Neural cell (in vitro differentiated cells): ENCODE data around the gene MSI2. TPM values are rescaled to one million over a fixed set of nuclear protein-coding genes. Genes with fewer than 3 reads are reported as not detected.

Source experiments
- H2AFZ ChIP-seq: fragments of 200-600, 300-800 bp; sonication (generic), shearing (Covaris generic); 2 replicates; pipeline ENCODE4 v1.6.0; 2014; ENCODE audit warnings: low read depth, mild to moderate bottlenecking, antibody characterized with exemption, low read length, moderate library complexity
- H3F3A ChIP-seq: fragments of 200-600 bp; shearing (Covaris generic); 2 replicates; pipeline ENCODE4 v1.6.1; 2016; ENCODE audit warnings: mild to moderate bottlenecking, moderate library complexity, mixed read lengths, antibody characterized with exemption, low read length; ENCODE audit not compliant: insufficient read depth, poor library complexity, severe bottlenecking
- H3K27ac ChIP-seq: fragments of 200-600, 300-800 bp; sonication (generic), shearing (Covaris generic); 2 replicates; pipeline ENCODE4 v1.5.1; 2014; ENCODE audit warnings: mild to moderate bottlenecking, low read length, moderate library complexity
- H3K27me3 ChIP-seq: fragments of 300-800, 200-600 bp; sonication (generic), shearing (Covaris generic); 2 replicates; pipeline ENCODE4 v1.6.0; 2014; ENCODE audit warnings: mild to moderate bottlenecking, low read depth, low read length, moderate library complexity; ENCODE audit not compliant: insufficient read depth
- H3K36me3 ChIP-seq: fragments of 300-800, 200-600 bp; sonication (generic), shearing (Covaris generic); 2 replicates; pipeline ENCODE4 v1.5.1; 2014; ENCODE audit warnings: mild to moderate bottlenecking, antibody characterized with exemption, low read length, moderate library complexity; ENCODE audit not compliant: insufficient read depth
- H3K4me2 ChIP-seq: fragments of 300-800, 200-600 bp; sonication (generic), shearing (Covaris generic); 2 replicates; pipeline ENCODE4 v1.6.0; 2014; ENCODE audit warnings: mild to moderate bottlenecking, low read length
- H3K4me3 ChIP-seq: fragments of 300-800, 200-600 bp; sonication (generic), shearing (Covaris generic); 2 replicates; pipeline ENCODE4 v1.5.1; 2014; ENCODE audit warnings: mild to moderate bottlenecking, low read length, moderate library complexity
- H3K79me2 ChIP-seq: fragments of 200-600 bp; shearing (Covaris generic); replicated peaks from 2 replicates; pipeline ENCODE4 v1.6.0; 2014; ENCODE audit warnings: mild to moderate bottlenecking, low read length, moderate library complexity; ENCODE audit not compliant: insufficient read depth
- H3K9ac ChIP-seq: fragments of 300-800, 200-600 bp; sonication (generic), shearing (Covaris generic); 2 replicates; pipeline ENCODE4 v1.6.1; 2016; ENCODE audit warnings: mild to moderate bottlenecking, low read length, mixed read lengths
- H3K9me2 ChIP-seq: fragments of 200-600 bp; shearing (Covaris generic); 2 replicates; pipeline ENCODE4 v1.6.1; 2016; ENCODE audit warnings: mild to moderate bottlenecking, low read length, mixed read lengths; ENCODE audit not compliant: insufficient read depth
- H3K9me3 ChIP-seq: fragments of 200-600, 300-800 bp; sonication (generic), shearing (Covaris generic); 2 replicates; pipeline ENCODE4 v1.6.1; 2016; ENCODE audit warnings: mild to moderate bottlenecking, mixed run types, low read length, moderate library complexity, mixed read lengths
- H4K20me1 ChIP-seq: fragments of 200-600 bp; shearing (Covaris generic); 2 replicates; pipeline ENCODE4 v1.6.1; 2016; ENCODE audit warnings: mild to moderate bottlenecking, mixed run types; ENCODE audit not compliant: insufficient read depth
- CTCF ChIP-seq: fragments of 450-650 bp; IDR thresholded peaks from 2 replicates; pipeline ENCODE4 v1.5.1; 2014; ENCODE audit warnings: antibody characterized with exemption, mild to moderate bottlenecking, moderate library complexity; ENCODE audit not compliant: poor library complexity, severe bottlenecking
- EP300 ChIP-seq: fragments of 450-650 bp; conservative IDR thresholded peaks from 2 replicates; pipeline ENCODE4 v1.6.1; 2014; ENCODE audit warnings: antibody characterized with exemption, mild to moderate bottlenecking, moderate library complexity; ENCODE audit not compliant: poor library complexity, severe bottlenecking
- EZH2 ChIP-seq: fragments of 200-600, 300-800 bp; shearing (Covaris generic), sonication (generic); IDR thresholded peaks from 2 replicates; pipeline ENCODE4 v1.6.1; 2014; ENCODE audit warnings: antibody characterized with exemption, low read length, borderline replicate concordance, mild to moderate bottlenecking; ENCODE audit not compliant: insufficient read depth, poor library complexity, severe bottlenecking
- MXI1 ChIP-seq: fragments of 450-650 bp; conservative IDR thresholded peaks from 2 replicates; pipeline ENCODE4 v1.6.1; 2014; ENCODE audit warnings: antibody characterized with exemption, mild to moderate bottlenecking; ENCODE audit not compliant: poor library complexity, severe bottlenecking
- POLR2AphosphoS5 ChIP-seq: IDR thresholded peaks from 2 replicates; pipeline ENCODE4 v1.6.1; 2012
- RAD21 ChIP-seq: fragments of 450-650 bp; conservative IDR thresholded peaks from 2 replicates; pipeline ENCODE4 v1.6.1; 2014; ENCODE audit warnings: antibody characterized with exemption, mild to moderate bottlenecking, moderate library complexity
- SMC3 ChIP-seq: fragments of 450-650 bp; conservative IDR thresholded peaks from 2 replicates; pipeline ENCODE4 v1.6.1; 2014; ENCODE audit warnings: antibody characterized with exemption, mild to moderate bottlenecking, moderate library complexity; ENCODE audit not compliant: poor library complexity
- TAF1 ChIP-seq: IDR thresholded peaks from 2 replicates; pipeline ENCODE4 v1.6.1; 2012; ENCODE audit warnings: low read depth
- polyA plus RNA-seq: library from polyadenylated mRNA; depleted of rRNA; stranded (reverse); fragments of >200 nt; gene quantifications from 2 replicates; pipeline ENCODE4 v1.2.3, GENCODE V29; 2014
- TF ChIP-seq, protein P1 (sequence below): IDR thresholded peaks from 2 replicates; pipeline ENCODE4 v1.6.1; 2012; ENCODE audit warnings: borderline replicate concordance

Gene MSI2
- polyA plus RNA-seq, 1 donor from 2014 or later: 61.4 TPM

DNA sequence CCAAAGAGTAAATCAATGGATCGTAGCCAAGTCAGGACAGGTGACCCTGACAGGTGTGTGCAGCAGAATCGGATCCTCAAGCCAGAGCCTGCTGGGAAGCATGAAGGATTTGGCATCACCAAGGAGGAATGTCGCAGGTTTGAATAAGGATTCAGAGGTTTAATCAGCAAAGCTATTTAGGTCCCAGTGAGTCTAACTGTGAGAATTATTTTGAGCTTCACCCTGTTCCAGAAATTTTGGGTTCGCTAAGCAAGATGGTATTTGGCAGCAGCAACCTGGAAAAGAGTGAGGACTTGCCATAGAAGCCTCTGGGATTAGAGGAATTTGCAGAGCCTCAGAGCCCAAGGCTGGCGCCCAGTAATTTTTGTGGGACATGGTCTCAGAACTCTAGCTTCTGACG is 315.7 kb downstream of the MSI2 start:
- Histone ChIP-seq H3K36me3 (no peaks in the 10 kb centered on the region), H3F3A (no peaks in the 10 kb centered on the region), H3K27me3 (no peaks in the 10 kb centered on the region), H3K27ac (no peak overlapping the region), H3K9ac (no peak overlapping the region), H3K79me2 (peaks cover 14% of the 10 kb centered on the region), H2AFZ (no peak overlapping the region), H3K4me3 (no peak overlapping the region), H3K9me3 (no peaks in the 10 kb centered on the region), H3K4me2 (no peak overlapping the region), H3K9me2 (no peaks in the 10 kb centered on the region), H4K20me1 (no peaks in the 10 kb centered on the region)
- TF ChIP-seq, protein P1, sequence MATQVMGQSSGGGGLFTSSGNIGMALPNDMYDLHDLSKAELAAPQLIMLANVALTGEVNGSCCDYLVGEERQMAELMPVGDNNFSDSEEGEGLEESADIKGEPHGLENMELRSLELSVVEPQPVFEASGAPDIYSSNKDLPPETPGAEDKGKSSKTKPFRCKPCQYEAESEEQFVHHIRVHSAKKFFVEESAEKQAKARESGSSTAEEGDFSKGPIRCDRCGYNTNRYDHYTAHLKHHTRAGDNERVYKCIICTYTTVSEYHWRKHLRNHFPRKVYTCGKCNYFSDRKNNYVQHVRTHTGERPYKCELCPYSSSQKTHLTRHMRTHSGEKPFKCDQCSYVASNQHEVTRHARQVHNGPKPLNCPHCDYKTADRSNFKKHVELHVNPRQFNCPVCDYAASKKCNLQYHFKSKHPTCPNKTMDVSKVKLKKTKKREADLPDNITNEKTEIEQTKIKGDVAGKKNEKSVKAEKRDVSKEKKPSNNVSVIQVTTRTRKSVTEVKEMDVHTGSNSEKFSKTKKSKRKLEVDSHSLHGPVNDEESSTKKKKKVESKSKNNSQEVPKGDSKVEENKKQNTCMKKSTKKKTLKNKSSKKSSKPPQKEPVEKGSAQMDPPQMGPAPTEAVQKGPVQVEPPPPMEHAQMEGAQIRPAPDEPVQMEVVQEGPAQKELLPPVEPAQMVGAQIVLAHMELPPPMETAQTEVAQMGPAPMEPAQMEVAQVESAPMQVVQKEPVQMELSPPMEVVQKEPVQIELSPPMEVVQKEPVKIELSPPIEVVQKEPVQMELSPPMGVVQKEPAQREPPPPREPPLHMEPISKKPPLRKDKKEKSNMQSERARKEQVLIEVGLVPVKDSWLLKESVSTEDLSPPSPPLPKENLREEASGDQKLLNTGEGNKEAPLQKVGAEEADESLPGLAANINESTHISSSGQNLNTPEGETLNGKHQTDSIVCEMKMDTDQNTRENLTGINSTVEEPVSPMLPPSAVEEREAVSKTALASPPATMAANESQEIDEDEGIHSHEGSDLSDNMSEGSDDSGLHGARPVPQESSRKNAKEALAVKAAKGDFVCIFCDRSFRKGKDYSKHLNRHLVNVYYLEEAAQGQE: no peak
- no peak for TF ChIP-seq EZH2
- TF ChIP-seq POLR2AphosphoS5: no peak
- TF ChIP-seq MXI1: no peak
- TF ChIP-seq SMC3: no peak
- no peak for TF ChIP-seq RAD21
- no peak for TF ChIP-seq CTCF
- TF ChIP-seq TAF1: no peak
- no peak for TF ChIP-seq EP300

GRCh38 chr17:57572600-57572999 is 316.3 kb downstream of the MSI2 start:
- H3K9me2 ChIP-seq: no peaks in the 10 kb centered on the region
- H3K9me3 ChIP-seq: no peaks in the 10 kb centered on the region
- no peak overlapping the region for H3K9ac ChIP-seq

More at GRCh38 chr17:57572600-57572999, 316.3 kb downstream of the MSI2 start:
- Histone ChIP-seq H3F3A (no peaks in the 10 kb centered on the region), H3K4me2 (no peak overlapping the region), H2AFZ (no peak overlapping the region), H3K79me2 (peaks cover 10% of the 10 kb centered on the region), H3K27me3 (no peaks in the 10 kb centered on the region), H3K27ac (no peak overlapping the region), H3K4me3 (no peak overlapping the region), H4K20me1 (no peaks in the 10 kb centered on the region), H3K36me3 (no peaks in the 10 kb centered on the region)
- TF ChIP-seq SMC3: no peak
- no peak for TF ChIP-seq CTCF
- TF ChIP-seq EP300: no peak
- TF ChIP-seq EZH2: no peak
- TF ChIP-seq TAF1: no peak
- no peak for TF ChIP-seq MXI1
- no peak for TF ChIP-seq POLR2AphosphoS5
- no peak for TF ChIP-seq RAD21
- TF ChIP-seq, protein P1: no peak
